Epithelial cell of prostate (primary cell): Measurements from ENCODE around the gene TIGIT.

Experiments
- DNase-seq: peaks from one replicate; pipeline ENCODE4 v3.0.0-alpha.2; 2011; ENCODE audit warnings: low read depth, low spot score
- H3K27ac ChIP-seq: fragments of 450-650 bp; 2 replicates; pipeline ENCODE4 v1.5.1; 2017; ENCODE audit warnings: mild to moderate bottlenecking

TIGIT gene

GRCh38 chr3:114308830-114309229 lies 15.0 kb downstream of the TIGIT start:
- H3K27ac ChIP-seq = no peak overlapping the region
- DNase-seq = no peak

GRCh38 chr3:114310695-114311094 lies 16.9 kb downstream of the TIGIT start:
- DNase-seq = no peak
- no peak overlapping the region for H3K27ac ChIP-seq

DNA sequence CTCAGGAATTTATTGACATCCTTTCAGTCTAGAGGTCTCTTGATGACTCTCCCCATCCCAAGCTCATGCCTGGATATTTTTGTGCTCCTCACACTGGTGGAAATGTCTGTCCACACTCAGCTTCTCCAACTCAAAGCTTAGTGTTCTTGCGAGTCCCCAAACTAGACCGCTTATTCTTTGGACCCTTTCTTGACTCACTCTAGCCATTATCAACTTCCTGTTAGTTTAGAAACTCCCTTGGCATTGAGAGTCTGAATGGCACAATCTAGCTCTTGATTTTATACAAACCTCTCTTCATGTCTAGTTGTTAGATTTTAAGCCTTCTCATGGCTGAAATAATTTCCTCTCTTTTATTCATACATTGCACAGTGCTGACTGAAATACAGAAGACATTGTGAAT lies 19.6 kb downstream of the TIGIT start:
- no peak overlapping the region for H3K27ac ChIP-seq
- DNase-seq = no peak

- no peak overlapping the region for H3K27ac ChIP-seq
- no peak for DNase-seq
These were observed 20.5 kb downstream of the TIGIT start for GRCh38 chr3:114314282-114314681.

- H3K27ac ChIP-seq = no peak overlapping the region
- no peak for DNase-seq
These were observed 24.5 kb downstream of the TIGIT start for GRCh38 chr3:114318295-114318694.

DNA sequence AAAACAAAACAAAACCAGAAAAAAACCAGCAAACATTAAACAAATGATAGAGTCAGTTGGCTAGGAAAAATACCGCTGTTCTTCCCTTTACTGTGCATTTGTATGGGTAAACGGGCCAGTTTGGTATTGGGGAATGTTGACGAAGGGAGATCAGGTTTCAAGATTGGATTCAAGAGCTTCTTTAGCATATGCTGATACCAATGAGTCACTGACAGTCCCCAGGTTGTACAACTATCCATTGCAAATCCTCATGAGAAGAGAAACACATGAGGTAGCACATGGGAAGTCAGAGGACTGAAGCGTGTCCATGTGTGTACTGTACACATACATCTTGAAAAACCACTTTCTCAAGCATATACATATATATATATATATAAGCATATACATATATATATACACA lies 25.6 kb downstream of the TIGIT start:
- peak; percentile 75 for DNase-seq

DNA sequence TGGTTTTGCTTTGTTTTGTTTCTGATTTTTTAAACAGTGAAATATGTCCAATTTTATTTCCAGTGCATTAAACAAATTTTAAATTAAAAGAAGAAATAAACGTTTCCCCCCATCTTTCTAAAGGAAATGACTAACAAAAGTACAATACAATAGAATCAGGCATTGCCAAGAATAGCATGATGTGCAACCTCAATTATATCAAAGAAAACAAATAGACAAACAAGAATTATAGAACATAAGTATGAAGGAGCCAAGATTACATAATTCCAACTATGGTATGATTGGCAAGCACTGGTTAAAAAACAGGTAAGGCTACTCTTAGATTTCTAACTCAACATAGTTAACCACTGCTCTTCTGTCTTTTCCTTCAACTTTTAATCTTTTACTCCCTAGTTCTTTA lies 26.4 kb downstream of the TIGIT start:
- H3K27ac ChIP-seq = peak overlapping the region; percentile 54
- peak; percentile 18 for DNase-seq

More for the DNA sequence above, 25.6 kb downstream of the TIGIT start:
- H3K27ac ChIP-seq = peak overlapping the region; percentile 54

GRCh38 chr3:114323546-114324254 lies 29.9 kb downstream of the TIGIT start:
- no peak overlapping the region for H3K27ac ChIP-seq
- no peak for DNase-seq

- no peak for DNase-seq
- no peak overlapping the region for H3K27ac ChIP-seq
These were observed 33.8 kb downstream of the TIGIT start for GRCh38 chr3:114327665-114328064.

DNA sequence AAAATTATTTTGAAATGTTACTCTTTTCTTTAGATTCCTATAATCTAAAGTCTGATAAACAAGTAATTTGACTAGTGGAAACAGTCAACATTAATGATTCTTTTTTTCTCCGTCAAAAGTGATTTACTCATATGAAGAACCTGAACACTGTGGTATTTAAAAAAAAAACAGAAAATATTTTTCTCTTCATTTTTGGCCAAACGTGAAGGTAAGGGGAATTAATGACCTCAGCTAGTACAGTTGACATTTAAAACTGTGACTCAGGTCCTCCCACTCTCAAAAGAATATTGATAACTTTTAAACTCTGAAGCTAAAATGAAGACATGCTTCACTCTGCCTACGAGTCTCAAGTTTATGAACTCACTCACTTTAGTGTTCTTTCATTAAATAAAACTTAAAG lies 34.5 kb downstream of the TIGIT start:
- no peak overlapping the region for H3K27ac ChIP-seq
- DNase-seq = no peak

DNA sequence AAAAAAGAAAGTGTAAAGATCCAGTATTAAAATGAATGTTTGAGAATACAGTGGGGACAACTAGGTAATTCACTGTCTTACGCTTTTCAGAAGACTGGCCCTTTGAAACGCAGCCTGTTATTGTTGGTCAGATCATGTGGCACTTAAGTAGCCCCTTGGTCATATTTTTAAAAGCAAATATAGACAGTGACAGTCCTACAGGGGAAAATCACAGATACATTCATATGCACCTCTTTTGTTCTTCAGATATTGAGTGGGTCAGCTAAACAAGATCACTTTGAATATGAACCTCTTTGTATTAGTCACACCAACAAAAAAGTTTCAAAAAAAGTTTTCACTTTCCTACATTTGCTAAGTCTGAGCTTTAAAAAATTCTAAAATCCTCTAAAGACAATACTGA lies 36.0 kb downstream of the TIGIT start:
- no peak overlapping the region for H3K27ac ChIP-seq
- DNase-seq = no peak

GRCh38 chr3:114331007-114331406 lies 37.2 kb downstream of the TIGIT start:
- H3K27ac ChIP-seq = no peak overlapping the region
- no peak for DNase-seq

DNA sequence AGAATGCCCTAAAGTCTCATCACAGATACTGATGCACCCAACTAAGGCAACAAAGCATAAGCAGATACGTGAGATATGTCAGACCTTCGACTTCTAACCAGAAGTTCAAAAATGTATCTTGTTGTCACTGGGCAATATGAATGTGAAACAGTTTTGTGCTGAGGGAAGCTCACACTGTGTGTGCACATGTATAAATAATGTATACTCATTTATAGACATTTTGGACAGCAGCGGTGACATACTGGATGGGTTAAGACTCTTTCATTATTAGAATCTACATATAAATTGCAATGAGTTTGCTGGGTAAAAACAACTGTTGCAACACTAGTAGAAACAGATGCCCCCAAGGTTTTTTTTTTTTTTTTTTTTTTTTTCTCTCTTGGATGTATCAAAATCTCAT lies 37.9 kb downstream of the TIGIT start:
- no peak for DNase-seq
- no peak overlapping the region for H3K27ac ChIP-seq

- no peak overlapping the region for H3K27ac ChIP-seq
- no peak for DNase-seq
These were observed 38.7 kb downstream of the TIGIT start for GRCh38 chr3:114332342-114333179.

- no peak overlapping the region for H3K27ac ChIP-seq
- no peak for DNase-seq
These were observed 39.5 kb downstream of the TIGIT start for GRCh38 chr3:114333180-114333922.

GRCh38 chr3:114333923-114334240 lies 40.1 kb downstream of the TIGIT start:
- H3K27ac ChIP-seq = no peak overlapping the region
- no peak for DNase-seq

DNA sequence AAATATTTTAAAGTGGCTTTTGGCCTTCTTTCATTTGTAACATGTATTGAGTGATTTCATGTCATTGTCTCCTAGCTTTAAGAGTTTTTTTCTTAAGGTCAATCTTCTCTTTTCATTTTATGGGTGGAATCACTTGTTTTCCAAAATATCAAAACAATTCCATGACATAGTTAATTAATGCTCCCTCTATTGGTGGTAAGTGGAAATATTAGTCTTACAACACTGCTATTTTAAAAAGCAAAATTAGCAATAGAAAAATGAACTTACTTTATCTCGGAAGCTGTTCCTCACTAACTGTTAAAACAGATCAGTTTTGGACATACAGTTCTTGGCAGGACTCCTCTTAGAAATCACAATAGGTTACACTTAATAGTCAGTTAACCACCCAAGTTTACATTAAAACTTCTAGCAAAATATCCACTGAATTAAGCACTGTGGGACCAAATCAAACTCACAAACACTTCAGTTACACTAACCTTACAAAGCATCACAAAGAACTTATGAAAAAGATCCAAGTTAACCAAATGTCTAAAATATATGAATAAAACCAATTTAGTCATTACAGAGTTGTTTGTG lies 42.4 kb downstream of the TIGIT start:
- no peak for DNase-seq
- no peak overlapping the region for H3K27ac ChIP-seq

DNA sequence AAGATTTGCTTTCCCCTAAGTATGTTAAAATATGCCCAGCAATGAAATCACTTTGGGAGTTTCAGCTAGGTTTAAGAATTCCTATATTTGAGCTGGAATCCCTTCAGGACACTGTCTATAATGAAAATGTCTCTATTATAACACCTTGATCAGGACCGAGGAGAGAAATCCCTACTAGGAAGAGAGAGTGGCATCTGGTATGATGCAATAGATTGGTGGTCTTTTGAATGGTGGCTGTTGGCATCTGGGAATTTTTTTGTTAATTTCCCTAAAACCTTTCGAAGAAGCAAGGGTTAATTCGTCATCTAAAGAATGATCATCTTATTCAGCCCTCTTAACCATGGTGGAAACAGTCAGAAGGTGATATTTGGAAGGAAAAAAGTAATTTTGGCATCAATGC lies 43.0 kb downstream of the TIGIT start:
- no peak for DNase-seq
- H3K27ac ChIP-seq = no peak overlapping the region

DNA sequence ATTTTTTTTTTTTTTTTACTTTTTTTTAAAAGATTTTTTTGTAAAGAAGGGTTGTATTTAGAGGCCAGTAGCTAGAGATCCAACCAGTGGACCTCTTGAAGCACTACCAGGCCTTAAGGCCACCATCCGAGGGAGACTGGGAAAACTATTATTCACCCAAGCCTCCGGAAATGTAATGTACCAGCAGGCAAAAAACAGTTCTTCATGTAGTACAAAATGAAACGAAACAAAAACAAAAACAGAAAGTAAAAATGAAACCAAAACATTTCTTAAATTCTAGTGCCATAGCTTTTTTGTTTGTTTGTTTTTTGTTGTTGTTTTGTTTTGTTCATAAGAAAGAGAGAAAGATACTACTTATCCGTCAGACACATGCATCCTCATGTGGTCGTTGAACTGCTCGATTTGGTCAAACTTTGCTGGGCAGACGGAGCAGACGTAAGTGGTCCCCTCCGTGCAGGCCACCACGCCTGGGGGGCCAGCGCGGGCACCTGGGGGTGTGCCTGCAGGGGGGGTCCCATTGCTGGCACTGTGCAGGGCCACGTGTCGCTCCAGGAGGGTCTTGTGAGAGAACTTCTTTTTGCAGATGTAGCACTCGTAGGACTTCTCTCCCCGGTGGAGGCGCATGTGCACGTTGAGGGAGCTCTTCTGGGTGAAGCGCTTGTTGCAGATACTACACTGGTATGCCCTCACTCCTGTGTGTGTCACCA lies 45.0 kb downstream of the TIGIT start:
- DNase-seq = no peak
- H3K27ac ChIP-seq = no peak overlapping the region

GRCh38 chr3:114344492-114344891 lies 50.7 kb downstream of the TIGIT start:
- H3K27ac ChIP-seq = no peak overlapping the region

More at GRCh38 chr3:114344492-114344891, 50.7 kb downstream of the TIGIT start:
- DNase-seq = no peak
